Spinal cord (tissue), 10 donors: Measurements from ENCODE around the gene SIMC1. TPM values are rescaled to one million over a fixed set of nuclear protein-coding genes. Genes with fewer than 3 reads are reported as not detected.

Source experiments
- DNase-seq, 6 donors: peaks; one replicate each; pipeline versions ENCODE4 v3.0.0 to v3.0.0-alpha.2; 2013 to 2015; ENCODE audit warnings: low spot score in 6 of 6, low read depth in 4 of 6
- H3K27ac ChIP-seq: one replicate; pipeline ENCODE4 v1.5.1; 2013; ENCODE audit warnings: low read depth, low read length, control low read depth
- H3K27me3 ChIP-seq: one replicate; pipeline ENCODE4 v1.6.1; 2013; ENCODE audit warnings: low read length; ENCODE audit not compliant: control insufficient read depth, insufficient read depth
- H3K36me3 ChIP-seq: one replicate; pipeline ENCODE4 v1.6.1; 2013; ENCODE audit warnings: low read length; ENCODE audit not compliant: control insufficient read depth, insufficient read depth
- H3K4me1 ChIP-seq: one replicate; pipeline ENCODE4 v1.6.1; 2013; ENCODE audit warnings: low read length; ENCODE audit not compliant: control insufficient read depth, insufficient read depth
- H3K4me3 ChIP-seq: one replicate; pipeline ENCODE4 v1.5.1; 2013; ENCODE audit warnings: low read depth, low read length, control low read depth
- H3K9me3 ChIP-seq: one replicate; pipeline ENCODE4 v1.6.1; 2013; ENCODE audit warnings: low read length; ENCODE audit not compliant: control insufficient read depth, insufficient read depth
- whole genome bisulfite sequencing: methylation state at CpG from one replicate; pipeline ENCODE4 v1.1.5; 2013; ENCODE audit warnings: missing lambda C conversion rate; ENCODE audit not compliant: insufficient coverage; 5-methylcytosine and 5-hydroxymethylcytosine counted together
- polyA plus RNA-seq, 2 donors: library from polyadenylated mRNA; unstranded; fragments of 120-200 nt; gene quantifications; one replicate each; pipeline ENCODE4 v1.2.1, GENCODE V29; 2013; ENCODE audit not compliant: insufficient read length in 2 of 2
- total RNA-seq, 2 donors: library from RNA; depleted of rRNA in 1 of 2; stranded (reverse); fragments of 120-200 nt in 1 of 2; fragments of >200 nt in 1 of 2; gene quantifications; one replicate each; pipeline versions ENCODE4 v1.2.3 to v1.2.4, GENCODE V29; 2013 to 2014
- donor health status: healthy.

The SIMC1 gene
- total and polyA plus RNA-seq, 4 donors = 12.7 to 29.2 (median 22.7) TPM

DNA sequence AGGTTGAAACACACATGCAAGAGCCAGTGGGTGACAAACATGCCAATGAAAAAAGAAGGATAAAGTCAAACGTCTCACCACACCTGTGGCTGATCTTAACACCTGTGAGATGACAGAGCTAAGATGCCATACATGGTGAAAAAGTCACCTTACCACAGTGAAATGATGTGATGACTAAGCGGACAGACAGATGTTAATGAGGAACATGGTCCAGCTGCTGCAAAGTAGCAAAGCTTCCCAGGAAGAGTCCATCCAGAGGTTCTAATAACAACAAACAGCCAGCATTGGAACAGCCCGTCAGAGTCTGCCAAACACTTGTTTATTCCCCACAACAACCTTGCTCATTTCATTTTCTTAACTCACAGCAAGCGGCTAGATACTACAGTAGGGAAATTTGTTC is 121.4 kb downstream of the SIMC1 start:
- Histone ChIP-seq H3K9me3 (no peaks in the 10 kb centered on the region), H3K4me3 (no peak overlapping the region), H3K4me1 (peaks cover 10% of the 10 kb centered on the region), H3K36me3 (peaks cover 17% of the 10 kb centered on the region), H3K27ac (no peak overlapping the region), H3K27me3 (no peaks in the 10 kb centered on the region)
- no CpG with 5 or more reads among the region's 4 CpGs for WGBS
- no peak for DNase-seq

- WGBS = 3% methylated on average over 21 of the region's 27 CpGs
- peak in 1 of 6 donors; percentile 15 for DNase-seq
- H3K27ac ChIP-seq = peak overlapping the region; percentile 82
Observed at GRCh38 chr5:176360894-176361436, 122.7 kb downstream of the SIMC1 start.

DNA sequence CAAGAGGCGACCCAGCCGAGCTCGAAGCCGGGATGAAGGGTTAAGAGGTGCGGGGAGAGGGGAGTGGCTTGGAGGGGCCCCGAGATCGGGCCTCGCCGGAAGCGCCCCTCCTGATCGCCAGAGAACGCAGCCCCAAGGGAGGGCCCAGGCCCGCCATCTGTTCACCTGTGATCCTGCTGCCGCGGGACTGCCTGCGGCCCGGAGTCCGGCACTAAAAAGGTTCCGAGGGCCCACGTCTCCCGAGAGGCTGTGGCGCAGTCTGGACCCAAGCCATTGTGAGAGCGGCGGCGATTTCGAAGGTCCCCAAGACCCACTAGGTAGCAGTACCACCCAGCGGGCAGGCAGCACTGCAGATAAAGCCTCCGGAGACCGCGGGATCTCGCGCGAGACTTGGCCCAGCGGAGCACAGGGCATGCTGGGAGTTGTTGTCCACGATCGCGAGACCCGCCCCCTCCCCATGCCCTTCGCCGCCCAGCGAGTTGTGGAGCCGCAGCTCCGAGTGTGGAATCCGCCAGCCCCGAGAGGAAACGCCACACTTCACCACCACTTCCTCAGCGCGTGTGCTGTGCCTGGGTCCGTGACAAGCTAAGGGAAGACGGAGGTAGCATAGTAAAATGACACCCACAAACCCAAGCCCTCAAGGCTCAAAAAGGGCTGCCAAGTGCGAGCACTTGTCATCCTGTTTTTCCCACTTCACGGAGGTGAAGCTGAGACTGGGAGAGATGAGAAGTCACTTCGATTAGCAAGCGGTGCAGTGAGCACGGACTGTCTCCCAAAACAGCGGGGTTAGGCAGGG is 123.4 kb downstream of the SIMC1 start, which contains the start of gene KIAA1191:
Gene KIAA1191, minus strand, starts transcription at position 328 of the 796 bp plus-strand sequence. CDS start 2,256 bp downstream, outside the sequence.
- Histone ChIP-seq H3K27ac (peak within 1 kb of the TSS; percentile 82), H3K9me3 (no peaks in the 10 kb centered on the region), H3K36me3 (peaks cover 14% of the 10 kb centered on the region), H3K4me3 (peak within 1 kb of the TSS; percentile 87), H3K4me1 (peaks cover 20% of the 10 kb centered on the region), H3K27me3 (no peaks in the 10 kb centered on the region)
- WGBS = 1% methylated on average over 42 of the region's 56 CpGs
- DNase-seq = peak; percentile 80 to 98 (median 85)

More at GRCh38 chr5:176360894-176361436, 122.7 kb downstream of the SIMC1 start:
- Histone ChIP-seq H3K27me3 (no peaks in the 10 kb centered on the region), H3K9me3 (no peaks in the 10 kb centered on the region), H3K36me3 (peaks cover 9% of the 10 kb centered on the region), H3K4me1 (peaks cover 14% of the 10 kb centered on the region), H3K4me3 (peak overlapping the region; percentile 87)

GRCh38 chr5:176362233-176362490 is 123.9 kb downstream of the SIMC1 start:
- Histone ChIP-seq H3K4me3 (peak overlapping the region; percentile 87), H3K4me1 (peaks cover 22% of the 10 kb centered on the region), H3K36me3 (peaks cover 16% of the 10 kb centered on the region), H3K9me3 (no peaks in the 10 kb centered on the region), H3K27me3 (no peaks in the 10 kb centered on the region), H3K27ac (no peak overlapping the region)
- WGBS = no CpG with 5 or more reads among the region's 8 CpGs
- DNase-seq = no peak

DNA sequence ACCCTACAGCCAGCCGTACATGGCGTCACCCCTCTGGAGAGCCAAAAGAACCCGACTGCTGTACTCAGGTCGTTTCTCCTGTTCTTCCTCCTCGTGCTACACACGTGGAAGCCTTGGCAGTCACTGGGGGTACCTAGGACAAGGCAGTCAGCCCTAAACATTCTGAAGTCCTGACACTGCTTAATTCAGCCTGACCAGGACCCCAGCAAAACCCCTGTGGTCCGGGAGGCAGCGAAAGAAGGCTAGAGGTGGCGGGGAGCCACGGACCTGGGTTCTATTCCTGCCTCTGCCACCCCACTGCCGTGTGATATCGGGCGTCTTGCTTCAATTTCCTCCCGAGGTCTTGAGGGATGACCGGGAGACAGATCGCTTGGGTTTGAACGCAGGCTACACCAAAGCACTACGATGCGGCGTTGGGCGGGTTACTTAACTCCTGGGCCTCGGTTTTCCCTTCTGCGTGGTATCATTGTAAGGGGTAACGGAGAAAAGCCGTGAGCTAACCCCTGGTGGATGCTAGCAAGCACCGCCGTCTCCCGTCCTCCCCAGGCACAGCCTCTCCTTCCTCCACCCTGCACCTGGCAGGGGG is 126.6 kb downstream of the SIMC1 start:
- DNase-seq = peak in 1 of 6 donors; percentile 35
- no peaks in the 10 kb centered on the region for H3K27me3 ChIP-seq
- H3K9me3 ChIP-seq = no peaks in the 10 kb centered on the region
- 13% methylated on average over 22 of the region's 28 CpGs for WGBS
- peak overlapping the region; percentile 51 for H3K4me3 ChIP-seq
- no peak overlapping the region for H3K27ac ChIP-seq
- H3K36me3 ChIP-seq = peaks cover 37% of the 10 kb centered on the region
- peaks cover 21% of the 10 kb centered on the region for H3K4me1 ChIP-seq

- no peaks in the 10 kb centered on the region for H3K27me3 ChIP-seq
- H3K4me3 ChIP-seq = peak within 1 kb of the TSS; percentile 51
- H3K4me1 ChIP-seq = peaks cover 14% of the 10 kb centered on the region
- peaks cover 40% of the 10 kb centered on the region for H3K36me3 ChIP-seq
- H3K27ac ChIP-seq = no peak within 1 kb of the TSS
- WGBS = under 1% methylated on average over 108 of the region's 108 CpGs
- H3K9me3 ChIP-seq = no peaks in the 10 kb centered on the region
- DNase-seq = peak in 5 of 6 donors; percentile 26 to 90 (median 54)
Observed at GRCh38 chr5:176365351-176366231, 127.4 kb downstream of the SIMC1 start, which contains the start of gene ARL10. Gene ARL10, plus strand, starts transcription at chr5:176365487. Its CDS starts 77 bp downstream, at chr5:176365564.

- H3K9me3 ChIP-seq = no peaks in the 10 kb centered on the region
- DNase-seq = peak in 1 of 6 donors; percentile 32
- H3K27ac ChIP-seq = no peak overlapping the region
- H3K27me3 ChIP-seq = no peaks in the 10 kb centered on the region
- peaks cover 45% of the 10 kb centered on the region for H3K36me3 ChIP-seq
- peak overlapping the region; percentile 47 for H3K4me3 ChIP-seq
- WGBS = 30% methylated on average over 38 of the region's 38 CpGs
- peaks cover 13% of the 10 kb centered on the region for H3K4me1 ChIP-seq
Observed at GRCh38 chr5:176366232-176366894, 128.1 kb downstream of the SIMC1 start.

DNA sequence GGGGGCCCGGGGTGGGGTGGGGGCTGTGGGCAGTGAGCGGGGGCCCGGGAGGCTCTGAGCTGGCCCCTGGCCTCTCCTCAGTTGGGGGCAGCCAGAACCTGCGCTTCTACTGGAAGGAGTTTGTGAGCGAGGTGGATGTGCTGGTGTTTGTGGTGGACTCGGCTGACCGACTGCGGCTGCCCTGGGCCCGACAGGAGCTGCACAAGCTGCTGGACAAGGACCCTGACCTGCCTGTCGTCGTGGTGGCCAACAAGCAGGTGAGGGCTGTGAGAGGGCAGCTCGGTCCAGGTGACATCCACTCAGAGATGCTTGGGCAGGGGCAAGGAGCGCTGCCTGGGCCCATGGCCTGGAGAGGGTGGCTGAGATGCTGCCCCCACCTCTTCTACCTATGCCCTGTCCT is 130.5 kb downstream of the SIMC1 start:
- Histone ChIP-seq H3K4me3 (no peak overlapping the region), H3K9me3 (no peaks in the 10 kb centered on the region), H3K36me3 (peaks cover 59% of the 10 kb centered on the region), H3K27ac (no peak overlapping the region), H3K4me1 (peaks cover 13% of the 10 kb centered on the region), H3K27me3 (no peaks in the 10 kb centered on the region)
- DNase-seq = no peak
- 98% methylated on average over 7 of the region's 13 CpGs for WGBS
